Umbilical cord (tissue), 2 donors: ENCODE results near the gene DHX30. TPM values are rescaled to one million over a fixed set of nuclear protein-coding genes. Genes with fewer than 3 reads are reported as not detected.
"Not testable (repeated sequence)": the region's sequence is repeated elsewhere in the genome, so short reads cannot be mapped to it uniquely, and the experiment has no call there.

ENCODE experiments used
- DNase-seq: peaks from one replicate; pipeline ENCODE4 v3.0.0-alpha.2; 2015; ENCODE audit warnings: low spot score
- total RNA-seq: library from RNA; depleted of rRNA; stranded (reverse); fragments of >200 nt; gene quantifications from one replicate; pipeline ENCODE4 v1.2.3, GENCODE V29; 2014; ENCODE audit warnings: low replicate concordance; ENCODE audit not compliant: insufficient read depth

DHX30 gene, protein sequence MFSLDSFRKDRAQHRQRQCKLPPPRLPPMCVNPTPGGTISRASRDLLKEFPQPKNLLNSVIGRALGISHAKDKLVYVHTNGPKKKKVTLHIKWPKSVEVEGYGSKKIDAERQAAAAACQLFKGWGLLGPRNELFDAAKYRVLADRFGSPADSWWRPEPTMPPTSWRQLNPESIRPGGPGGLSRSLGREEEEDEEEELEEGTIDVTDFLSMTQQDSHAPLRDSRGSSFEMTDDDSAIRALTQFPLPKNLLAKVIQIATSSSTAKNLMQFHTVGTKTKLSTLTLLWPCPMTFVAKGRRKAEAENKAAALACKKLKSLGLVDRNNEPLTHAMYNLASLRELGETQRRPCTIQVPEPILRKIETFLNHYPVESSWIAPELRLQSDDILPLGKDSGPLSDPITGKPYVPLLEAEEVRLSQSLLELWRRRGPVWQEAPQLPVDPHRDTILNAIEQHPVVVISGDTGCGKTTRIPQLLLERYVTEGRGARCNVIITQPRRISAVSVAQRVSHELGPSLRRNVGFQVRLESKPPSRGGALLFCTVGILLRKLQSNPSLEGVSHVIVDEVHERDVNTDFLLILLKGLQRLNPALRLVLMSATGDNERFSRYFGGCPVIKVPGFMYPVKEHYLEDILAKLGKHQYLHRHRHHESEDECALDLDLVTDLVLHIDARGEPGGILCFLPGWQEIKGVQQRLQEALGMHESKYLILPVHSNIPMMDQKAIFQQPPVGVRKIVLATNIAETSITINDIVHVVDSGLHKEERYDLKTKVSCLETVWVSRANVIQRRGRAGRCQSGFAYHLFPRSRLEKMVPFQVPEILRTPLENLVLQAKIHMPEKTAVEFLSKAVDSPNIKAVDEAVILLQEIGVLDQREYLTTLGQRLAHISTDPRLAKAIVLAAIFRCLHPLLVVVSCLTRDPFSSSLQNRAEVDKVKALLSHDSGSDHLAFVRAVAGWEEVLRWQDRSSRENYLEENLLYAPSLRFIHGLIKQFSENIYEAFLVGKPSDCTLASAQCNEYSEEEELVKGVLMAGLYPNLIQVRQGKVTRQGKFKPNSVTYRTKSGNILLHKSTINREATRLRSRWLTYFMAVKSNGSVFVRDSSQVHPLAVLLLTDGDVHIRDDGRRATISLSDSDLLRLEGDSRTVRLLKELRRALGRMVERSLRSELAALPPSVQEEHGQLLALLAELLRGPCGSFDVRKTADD
- total RNA-seq, result 41.2 TPM

DNA sequence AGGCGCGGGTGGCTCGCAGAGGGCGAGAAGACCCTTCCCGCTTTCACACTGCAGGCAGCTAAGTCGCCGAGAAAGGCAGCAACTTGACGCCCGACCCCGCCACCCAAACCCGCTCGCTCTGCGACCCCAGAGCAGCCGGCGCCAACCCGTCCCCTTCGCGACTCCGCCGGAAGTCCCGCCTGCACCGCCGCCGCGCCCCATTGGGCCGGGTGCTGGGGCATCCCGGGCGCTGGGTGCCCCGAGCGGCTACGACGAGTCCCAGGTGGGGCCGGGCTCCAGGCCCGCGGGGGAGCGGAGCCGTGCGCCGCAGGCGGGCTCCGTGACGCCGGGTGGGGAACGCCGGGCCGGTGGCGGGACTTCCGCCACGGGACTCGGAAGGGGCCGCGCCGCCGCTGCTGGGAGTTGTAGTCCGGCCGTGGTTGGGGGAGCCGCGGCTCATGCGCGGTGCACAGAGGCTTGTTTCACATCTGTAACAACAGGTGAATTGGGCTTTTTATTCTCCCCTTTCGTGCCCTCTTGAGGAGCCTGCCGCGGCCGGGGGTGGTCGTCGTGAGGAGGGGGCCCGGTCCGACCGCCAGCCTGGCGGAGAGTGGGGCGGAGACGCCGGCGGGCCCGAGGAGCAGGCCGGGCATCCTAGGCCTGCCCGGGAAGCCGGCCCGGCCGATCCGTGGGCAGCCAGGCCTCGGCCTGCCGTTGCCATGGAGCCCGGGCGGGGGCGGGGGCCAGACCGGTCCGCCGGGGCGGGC is at the start of gene DHX30:
Gene DHX30, plus strand, starts transcription at position 405 of the 746 bp plus-strand sequence. CDS start 7,546 bp downstream, outside the sequence.
- peak; percentile 95 for DNase-seq

DNA sequence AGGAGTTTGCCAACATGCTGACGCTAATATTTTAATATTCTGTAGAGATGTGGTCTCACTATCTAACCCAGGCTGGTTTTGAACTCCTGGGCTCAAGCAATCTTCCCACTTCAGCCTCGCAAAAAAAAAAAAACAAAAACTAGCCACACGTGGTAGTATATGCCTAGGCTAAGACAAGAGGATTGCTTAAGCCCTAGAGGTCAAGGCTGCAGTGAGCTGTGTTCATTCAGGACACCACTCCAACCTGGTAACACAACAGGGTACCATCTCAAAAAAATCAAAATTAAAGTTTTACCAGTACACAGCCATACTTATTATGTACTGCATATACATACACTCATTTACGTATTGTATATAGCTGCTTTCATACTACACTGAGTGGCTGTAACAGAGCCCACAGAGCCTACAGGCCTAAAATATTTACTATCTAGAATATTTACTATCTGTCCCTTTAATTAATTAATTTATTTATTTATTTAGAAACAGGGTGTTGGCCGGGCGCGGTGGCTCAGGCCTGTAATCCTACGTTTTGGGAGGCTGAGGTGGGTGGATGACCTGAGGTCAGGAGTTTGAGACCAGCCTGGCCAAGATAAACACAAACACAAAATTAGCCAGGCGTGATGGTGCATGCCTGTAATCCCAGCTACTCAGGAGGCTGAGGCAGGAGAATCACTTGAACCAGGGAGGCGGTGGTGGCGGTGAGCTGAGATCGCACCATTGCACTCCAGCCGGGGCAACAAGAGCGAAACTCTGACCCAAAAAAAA is 44.5 kb upstream of the DHX30 start:
- DNase-seq, result no peak

DNA sequence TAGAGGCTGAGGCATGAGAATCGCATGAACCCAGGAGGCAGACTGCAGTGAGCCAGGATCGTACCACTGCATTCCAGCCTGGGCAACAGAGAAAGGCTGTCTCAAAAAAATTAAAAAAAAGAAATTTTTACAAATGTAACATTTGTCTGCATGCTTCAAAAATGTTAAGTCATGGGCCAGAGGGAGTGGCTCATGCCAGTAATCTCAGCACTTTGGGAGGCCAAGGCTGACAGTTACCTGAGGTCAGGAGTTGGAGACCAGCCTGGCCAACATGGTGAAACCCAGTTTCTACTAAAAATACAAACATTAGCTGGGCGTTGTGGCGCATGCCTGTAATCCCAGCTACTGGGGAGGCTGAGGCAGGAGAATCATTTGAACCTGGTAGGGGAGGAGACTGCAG is 42.7 kb upstream of the DHX30 start:
- not testable (repeated sequence) for DNase-seq

DNA sequence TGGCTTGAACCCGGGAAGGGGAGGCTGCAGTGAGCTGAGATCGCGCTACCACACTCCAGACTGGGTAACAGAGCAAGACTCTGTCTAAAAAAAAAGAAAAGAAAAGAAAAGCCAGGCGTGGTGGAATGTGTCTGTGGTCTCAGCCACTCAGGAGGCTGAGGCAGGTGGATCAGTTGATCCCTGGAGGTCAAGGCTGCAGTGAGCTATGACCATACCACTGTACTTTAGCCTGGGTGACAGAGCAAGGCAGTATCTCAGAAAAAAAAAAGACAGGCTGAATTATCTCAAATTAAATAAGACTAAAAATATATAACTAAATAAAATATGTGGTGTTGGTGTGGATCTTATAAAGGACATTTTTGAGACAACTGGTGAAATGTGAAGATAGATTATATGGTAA is 41.9 kb upstream of the DHX30 start:
- DNase-seq, result no peak

DNA sequence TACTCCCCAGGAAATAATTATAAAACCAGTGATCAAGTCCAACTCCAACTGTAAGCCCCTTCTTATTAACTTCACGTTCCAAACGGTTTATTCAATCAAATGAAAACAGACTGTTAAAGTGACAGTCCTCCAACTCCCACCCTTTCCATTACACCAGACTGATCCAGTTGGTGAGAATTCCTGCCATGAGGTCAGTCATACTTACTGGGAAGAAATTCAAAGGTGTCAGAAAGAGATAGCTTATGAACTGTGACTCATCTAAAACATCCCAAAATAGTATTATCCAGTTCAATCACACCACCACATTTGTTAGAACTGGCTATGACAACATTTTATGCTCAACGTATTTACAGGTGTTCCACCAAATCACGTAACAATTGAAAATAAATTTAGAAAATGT is 40.7 kb upstream of the DHX30 start:
- DNase-seq, result no peak

DNA sequence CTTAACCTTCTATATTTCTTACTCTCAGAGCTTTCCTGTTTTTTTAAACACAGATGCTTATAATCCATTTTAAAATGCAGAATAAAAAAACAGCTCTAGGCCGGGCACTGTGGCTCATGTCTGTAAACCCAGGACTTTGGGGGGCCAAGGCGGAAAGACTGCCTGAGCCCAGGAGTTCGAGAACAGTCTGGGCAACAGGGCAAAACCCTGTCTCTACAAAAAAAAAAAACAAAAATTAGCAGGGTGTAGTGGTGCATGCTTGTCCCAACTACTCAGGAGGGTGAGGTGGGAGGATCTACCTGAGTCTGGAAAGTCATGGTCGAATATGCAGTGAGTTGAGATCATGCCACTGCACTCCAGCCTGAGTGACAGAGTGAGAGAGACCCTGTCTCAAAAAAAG is 36.8 kb upstream of the DHX30 start:
- DNase-seq, result no peak

DNA sequence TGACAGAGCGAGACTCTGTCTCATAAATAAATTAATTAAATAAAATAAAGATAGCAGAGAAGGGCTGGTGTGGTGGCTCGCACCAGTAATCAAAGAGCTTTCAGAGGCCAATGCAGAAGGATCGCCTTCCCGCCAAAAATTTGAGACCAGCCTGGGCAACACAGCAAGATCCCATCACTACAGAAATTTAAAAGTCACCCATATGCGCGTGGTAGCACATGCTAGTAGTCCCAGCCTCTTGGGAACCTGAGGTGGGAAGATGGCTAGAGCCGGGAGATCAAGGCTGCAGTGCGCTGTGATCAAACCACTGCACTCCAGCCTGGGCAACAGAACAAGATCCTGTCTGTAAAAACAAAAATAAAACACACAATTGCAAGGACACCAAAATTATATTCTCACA is 30.9 kb upstream of the DHX30 start:
- no peak for DNase-seq

DNA sequence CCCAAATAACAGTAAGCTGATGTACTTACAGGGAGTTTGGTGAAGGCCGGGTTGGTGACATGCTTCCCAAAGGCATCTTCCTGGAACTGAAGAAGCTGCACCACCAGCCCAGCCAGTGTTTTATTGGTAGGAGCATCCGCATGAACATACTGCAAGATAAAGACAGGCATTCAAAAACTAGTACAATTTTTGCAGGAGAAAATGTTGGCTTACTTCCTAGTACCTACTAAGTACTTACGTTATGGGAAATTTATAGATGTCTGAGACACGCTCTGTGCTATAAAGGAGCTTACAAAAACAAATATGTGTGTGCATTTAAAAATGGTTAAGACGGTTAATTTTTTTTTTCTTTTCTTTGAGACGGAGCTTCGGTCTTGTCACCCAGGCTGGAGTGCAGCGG is 30.1 kb upstream of the DHX30 start:
- peak; percentile 56 for DNase-seq

DNA sequence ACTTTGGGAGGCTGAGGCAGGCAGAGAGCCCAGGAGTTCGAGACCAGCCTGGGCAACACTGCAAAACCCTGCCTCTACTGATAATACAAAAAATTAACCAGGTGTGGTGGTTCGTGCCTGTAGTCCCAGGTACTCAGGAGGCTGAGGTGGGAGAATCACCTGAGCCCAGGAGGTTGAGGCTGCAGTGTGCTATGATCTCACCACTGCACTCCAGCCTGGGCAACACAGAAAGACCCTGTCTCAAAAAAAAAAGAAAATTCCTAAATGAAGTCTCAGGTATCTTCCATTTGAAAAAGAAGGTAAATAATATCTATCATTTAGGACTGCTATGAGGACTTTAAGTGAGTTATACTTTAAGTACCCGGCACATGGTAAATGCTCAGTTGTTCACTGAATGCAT is 24.2 kb upstream of the DHX30 start:
- DNase-seq, result no peak

DNA sequence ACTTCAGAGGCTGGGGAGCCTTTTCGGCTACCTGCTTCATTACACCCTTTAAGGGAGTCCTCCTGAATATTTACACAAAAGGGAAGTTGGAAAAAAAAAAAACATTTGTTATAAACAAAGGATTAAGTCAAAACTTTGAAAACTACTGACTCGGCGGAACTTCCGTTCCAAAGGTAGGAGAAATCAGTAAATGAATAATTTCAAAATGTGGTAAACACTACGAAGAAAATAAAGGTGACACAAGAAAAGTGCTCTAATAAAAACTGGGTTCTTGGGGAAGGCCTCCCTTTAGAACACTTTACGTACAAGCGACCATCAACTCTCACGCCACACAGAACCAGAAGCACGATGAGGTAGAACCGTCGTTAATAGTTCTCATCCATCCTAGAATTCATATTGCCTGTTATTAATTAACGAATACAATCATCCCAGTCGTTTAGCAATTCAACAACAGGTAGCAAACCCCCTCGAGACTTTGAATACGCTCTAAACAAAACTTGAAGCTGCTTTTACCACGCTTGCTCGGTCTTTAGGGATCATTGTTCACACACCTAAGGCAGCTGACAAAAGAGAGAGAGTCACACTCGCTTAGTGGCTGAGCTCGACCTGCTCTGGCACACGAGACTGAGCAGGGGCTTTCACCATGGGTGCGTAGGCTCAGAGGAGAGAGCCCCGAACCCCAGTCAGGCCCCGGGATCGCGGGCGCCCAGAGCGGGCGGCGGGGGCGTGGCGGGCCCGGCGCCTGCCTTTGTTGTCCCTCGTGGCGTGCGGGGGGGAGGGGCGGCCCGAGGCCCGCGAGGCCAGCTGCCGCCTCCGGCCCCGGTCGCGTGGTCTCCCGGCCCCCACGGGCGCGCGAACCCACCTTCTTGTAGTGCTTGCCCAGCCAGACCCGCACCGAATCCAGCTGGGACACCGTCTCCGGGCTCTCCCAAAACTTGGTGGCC is 21.9 kb upstream of the DHX30 start:
- peak; percentile 59 for DNase-seq

DNA sequence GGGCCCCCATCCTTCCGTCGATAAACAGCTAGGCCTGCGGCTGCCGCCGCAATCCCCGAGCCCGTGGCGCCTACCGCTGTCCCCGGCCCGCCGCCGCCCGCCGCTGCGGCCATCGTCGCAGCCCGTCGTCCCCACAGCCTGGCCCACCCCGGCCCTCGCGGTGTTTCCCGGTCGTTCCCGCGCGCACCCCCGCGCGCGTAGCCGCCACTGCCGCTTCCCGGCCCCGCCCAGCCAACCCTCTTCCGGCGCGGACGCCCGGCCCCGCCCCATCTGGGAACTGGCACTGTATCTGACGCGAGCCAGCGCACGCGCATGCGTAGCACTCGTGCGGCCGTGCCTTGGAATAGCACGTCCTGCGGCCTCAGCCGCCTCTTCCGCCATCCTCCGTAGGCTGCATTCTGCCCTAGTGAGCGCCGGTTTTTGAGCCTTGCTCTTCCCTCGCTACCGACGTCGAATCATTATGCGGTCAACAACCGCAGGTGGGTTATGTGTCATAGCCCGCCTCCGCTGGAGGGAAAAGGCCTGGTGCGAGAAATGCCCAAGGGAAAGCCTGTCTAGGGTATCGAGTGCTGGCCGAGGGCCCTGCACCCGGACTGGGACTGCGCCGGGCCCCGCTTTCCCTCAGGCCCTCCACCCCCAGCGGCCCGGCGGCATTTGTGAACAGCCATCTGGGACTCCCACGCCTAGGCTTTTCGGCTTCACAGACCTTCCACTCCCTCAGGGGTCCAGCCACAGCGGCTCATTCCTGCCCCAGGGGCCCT is 21.1 kb upstream of the DHX30 start, which contains the start of gene SMARCC1:
Gene SMARCC1, minus strand, starts transcription at position 209 of the 761 bp plus-strand sequence. Its CDS starts 96 bp downstream, at position 113.
- peak; percentile 98 for DNase-seq

DNA sequence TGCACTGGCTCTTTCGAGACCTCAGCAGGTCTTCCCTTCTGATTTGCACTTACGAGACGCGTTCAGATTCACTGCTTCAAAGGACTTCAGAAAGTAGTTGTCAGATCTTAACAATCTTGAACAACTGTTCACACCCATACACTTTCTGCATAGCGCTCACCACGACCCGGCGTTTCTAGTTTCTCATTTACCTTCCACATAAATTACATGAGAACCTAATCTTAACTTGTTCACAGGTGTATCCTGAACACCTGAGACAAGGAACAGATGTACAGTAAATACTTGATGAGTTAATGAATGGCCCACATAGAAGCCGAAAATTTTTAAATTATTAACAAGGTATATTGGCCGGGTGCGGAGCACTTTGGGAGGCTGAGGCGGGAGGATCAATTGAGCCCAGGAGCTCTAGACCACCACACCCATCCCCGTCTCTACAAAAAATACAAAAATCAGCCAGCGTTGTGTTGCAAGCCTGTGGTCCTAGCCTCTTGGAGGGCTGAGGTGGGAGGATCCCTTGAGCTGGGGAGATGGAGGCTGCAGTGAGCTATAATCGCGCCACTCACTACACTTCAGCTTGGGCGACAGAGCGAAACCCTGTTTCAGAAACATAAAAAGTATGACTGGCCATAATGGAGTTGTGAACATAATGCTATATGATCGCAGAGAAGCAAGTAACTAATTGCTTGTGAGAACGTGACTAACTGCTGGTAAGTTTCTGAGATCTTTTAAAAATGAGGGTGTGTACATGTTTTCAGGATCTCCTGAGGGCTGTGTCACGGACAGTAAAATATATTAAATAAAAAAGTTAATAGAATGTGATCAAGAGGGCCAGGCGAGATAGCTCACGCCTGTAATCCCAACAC is 20.3 kb upstream of the DHX30 start:
- DNase-seq, result no peak

DNA sequence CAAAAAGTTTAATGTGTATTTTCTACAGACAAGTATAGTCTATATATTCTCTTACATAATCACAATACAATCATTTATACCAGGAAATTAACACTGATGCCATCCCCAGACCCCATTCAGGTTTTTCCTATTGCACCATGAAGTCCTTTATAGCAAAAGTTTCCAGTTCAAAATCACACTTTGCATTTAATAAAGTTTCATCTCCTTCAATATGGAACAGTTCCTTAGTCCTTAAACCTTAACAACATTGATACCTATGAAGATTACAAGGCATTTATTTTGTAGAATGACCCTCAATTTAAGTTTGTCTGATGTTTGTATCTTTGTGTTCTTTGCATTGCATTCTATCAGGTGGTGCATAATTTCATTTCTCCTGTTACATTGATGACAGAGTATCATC is 19.3 kb upstream of the DHX30 start:
- no peak for DNase-seq

DNA sequence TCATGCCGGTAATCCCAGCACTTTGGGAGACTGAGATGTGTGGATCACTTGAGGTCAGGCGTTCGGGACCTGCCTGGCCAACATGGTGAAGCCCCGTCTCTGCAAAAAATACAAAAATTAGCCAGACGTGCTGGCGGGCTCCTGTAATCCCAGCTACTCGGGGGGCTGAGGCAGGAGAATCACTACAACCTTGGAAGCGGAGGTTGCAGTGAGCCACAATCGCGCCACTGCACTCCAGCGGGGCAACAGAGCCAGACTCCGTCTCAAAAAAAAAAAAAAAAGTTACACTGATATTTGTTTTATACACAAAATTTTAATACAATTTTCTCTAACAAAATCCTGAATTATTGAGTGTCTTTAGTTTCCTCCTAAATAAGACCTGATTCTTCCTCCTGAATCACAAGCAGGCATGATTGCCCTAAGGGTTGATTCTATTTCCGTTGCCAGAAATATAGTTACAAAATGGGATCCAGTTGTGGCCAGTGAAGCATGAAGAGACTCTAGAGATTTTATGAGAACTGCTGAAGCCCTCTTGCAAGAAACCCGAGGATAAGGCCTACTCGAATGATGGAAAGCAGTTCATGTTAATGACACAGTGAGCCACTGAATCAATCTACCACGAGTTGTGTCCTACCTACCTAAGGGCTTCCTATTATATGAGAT is 11.6 kb upstream of the DHX30 start:
- DNase-seq, result no peak

DNA sequence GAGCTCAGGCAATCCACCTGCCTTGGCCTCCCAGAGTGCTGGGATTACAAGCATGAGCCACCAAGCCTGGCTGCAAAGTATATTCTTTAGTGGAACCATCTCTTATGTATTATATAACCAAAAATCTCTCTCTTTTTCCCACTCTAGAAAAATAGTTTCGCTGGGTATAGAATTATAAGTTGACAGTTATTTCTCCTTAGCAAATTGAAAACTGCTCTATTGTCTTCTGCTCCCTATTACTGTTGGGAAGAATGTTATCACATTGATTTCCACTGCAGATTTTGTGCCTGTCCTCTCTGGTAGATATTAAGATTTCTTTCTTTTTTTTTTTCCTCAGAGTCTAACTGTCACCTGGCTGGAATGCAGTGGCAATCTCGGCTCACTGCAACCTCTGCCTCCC is 10.2 kb upstream of the DHX30 start:
- DNase-seq, result no peak

DNA sequence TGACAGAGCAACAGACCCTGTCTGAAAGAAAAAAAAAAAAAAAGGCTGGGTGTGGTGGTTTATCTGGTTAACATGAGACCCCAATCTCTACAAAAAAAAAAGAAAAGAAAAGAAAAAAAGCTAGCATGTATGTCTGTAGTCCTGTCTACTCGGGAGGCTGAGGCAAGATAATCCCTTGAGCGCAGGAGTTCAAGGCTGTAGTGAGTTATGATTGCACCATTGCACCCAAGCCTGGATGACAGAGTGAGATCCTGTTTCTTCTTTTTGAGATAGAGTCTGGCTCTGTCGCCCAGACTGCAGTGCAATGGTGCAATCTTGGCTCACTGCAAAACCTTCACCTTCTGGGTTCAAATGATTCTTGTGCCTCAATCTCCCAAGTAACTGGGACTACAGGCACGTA is 8.4 kb upstream of the DHX30 start:
- DNase-seq, result no peak

DNA sequence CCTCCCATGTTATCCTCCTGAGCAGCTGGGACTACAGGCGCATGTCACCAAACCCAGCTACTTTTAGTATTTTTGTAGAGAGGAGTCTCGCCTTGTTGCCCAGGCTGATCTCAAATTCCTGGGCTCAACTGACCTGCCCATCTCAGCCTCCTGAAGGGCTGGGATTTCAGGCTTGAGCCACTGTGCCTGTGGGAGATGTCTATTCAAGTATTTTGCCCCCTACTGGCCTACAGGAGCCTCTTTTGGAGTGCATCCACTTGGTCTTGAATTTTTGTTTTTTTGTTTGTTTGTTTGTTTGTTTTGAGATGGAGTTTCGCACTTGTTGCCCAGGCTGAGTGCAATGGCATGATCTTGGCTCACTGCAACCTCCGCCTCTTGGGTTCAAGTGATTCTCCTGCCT is 3.2 kb upstream of the DHX30 start:
- DNase-seq, result no peak
